Measurements from ENCODE around the gene ADGRG2.
"Not testable (repeated sequence)": the region's sequence is repeated elsewhere in the genome, so short reads cannot be mapped to it uniquely, and the experiment has no call there.

Gene ADGRG2

GRCh38 chrX:18997916-18998315 is 124.4 kb downstream of the ADGRG2 start:
- no peak for DNase-seq (ENCODE audit: low spot score)

- no peak for DNase-seq (ENCODE audit: low spot score)
Observed at GRCh38 chrX:18996536-18996935, 125.7 kb downstream of the ADGRG2 start.

- DNase-seq (ENCODE audit: low spot score) = no peak
Observed at GRCh38 chrX:18995221-18995620, 127.0 kb downstream of the ADGRG2 start.

GRCh38 chrX:18994713-18995112 is 127.6 kb downstream of the ADGRG2 start:
- no peak for DNase-seq (ENCODE audit: low spot score)

GRCh38 chrX:18992829-18993228 is 129.4 kb downstream of the ADGRG2 start:
- DNase-seq (ENCODE audit: low spot score) = no peak

GRCh38 chrX:18985186-18985435 is 137.2 kb downstream of the ADGRG2 start:
- no peak for DNase-seq (ENCODE audit: low spot score)

- peak; percentile 74 for DNase-seq (ENCODE audit: low spot score)
Observed at GRCh38 chrX:18984381-18985185, 137.7 kb downstream of the ADGRG2 start.

GRCh38 chrX:18983666-18984380 is 138.4 kb downstream of the ADGRG2 start, which contains the start of gene PHKA2:
TSS of gene PHKA2 (minus strand) at chrX:18984114. CDS start at chrX:18983932, 182 bp downstream.
- DNase-seq (ENCODE audit: low spot score) = peak; percentile 24

- no peak for DNase-seq (ENCODE audit: low spot score)
Observed at GRCh38 chrX:18981124-18981807, 141.0 kb downstream of the ADGRG2 start.

- not testable (repeated sequence) for DNase-seq (ENCODE audit: low spot score)
Observed at GRCh38 chrX:18980262-18980661, 142.0 kb downstream of the ADGRG2 start.

GRCh38 chrX:18974993-18975392 is 147.3 kb downstream of the ADGRG2 start:
- DNase-seq (ENCODE audit: low spot score) = no peak

GRCh38 chrX:18973527-18974192 is 148.6 kb downstream of the ADGRG2 start:
- DNase-seq (ENCODE audit: low spot score) = peak; percentile 41

- DNase-seq (ENCODE audit: low spot score) = no peak
Observed at GRCh38 chrX:18971506-18971905, 150.8 kb downstream of the ADGRG2 start.

GRCh38 chrX:18970465-18970864 is 151.8 kb downstream of the ADGRG2 start:
- no peak for DNase-seq (ENCODE audit: low spot score)

- no peak for DNase-seq (ENCODE audit: low spot score)
Observed at GRCh38 chrX:18966624-18967023, 155.6 kb downstream of the ADGRG2 start.

- DNase-seq (ENCODE audit: low spot score) = no peak
Observed at GRCh38 chrX:18964901-18965300, 157.4 kb downstream of the ADGRG2 start.

GRCh38 chrX:18964026-18964425 is 158.2 kb downstream of the ADGRG2 start:
- no peak for DNase-seq (ENCODE audit: low spot score)

GRCh38 chrX:18962329-18962728 is 159.9 kb downstream of the ADGRG2 start:
- no peak for DNase-seq (ENCODE audit: low spot score)

GRCh38 chrX:18961686-18962085 is 160.6 kb downstream of the ADGRG2 start:
- no peak for DNase-seq (ENCODE audit: low spot score)

- no peak for DNase-seq (ENCODE audit: low spot score)
Observed at GRCh38 chrX:18956303-18957032, 165.8 kb downstream of the ADGRG2 start.

- no peak for DNase-seq (ENCODE audit: low spot score)
Observed at GRCh38 chrX:18955676-18956075, 166.6 kb downstream of the ADGRG2 start.

- no peak for DNase-seq (ENCODE audit: low spot score)
Observed at GRCh38 chrX:18951032-18951431, 171.2 kb downstream of the ADGRG2 start.
